H9 (cell line): ENCODE measurements around the gene AGBL4. TPM values are rescaled to one million over a fixed set of nuclear protein-coding genes. Genes with fewer than 3 reads are reported as not detected.

Source experiments
- DNase-seq: peaks from one replicate; pipeline ENCODE4 v3.0.0-alpha.2; 2017
- H2AFZ ChIP-seq: one replicate; pipeline ENCODE4 v1.6.1; 2013; ENCODE audit warnings: mild to moderate bottlenecking, low read length, control low read depth, moderate library complexity
- H2AK5ac ChIP-seq: 2 replicates; pipeline ENCODE4 v1.6.1; 2013; ENCODE audit warnings: low read length, control low read depth, mixed read lengths; ENCODE audit not compliant: insufficient read length
- H2BK120ac ChIP-seq: one replicate; pipeline ENCODE4 v1.6.1; 2013; ENCODE audit warnings: low read depth, mild to moderate bottlenecking, low read length, control low read depth, inconsistent platforms; ENCODE audit not compliant: poor library complexity, severe bottlenecking
- H2BK12ac ChIP-seq: 2 replicates; pipeline ENCODE4 v1.6.1; 2013; ENCODE audit warnings: low read length, control low read depth, mixed read lengths, low read depth; ENCODE audit not compliant: insufficient read length
- H2BK15ac ChIP-seq: 2 replicates; pipeline ENCODE4 v1.6.1; 2013; ENCODE audit warnings: low read depth, low read length, control low read depth
- H2BK20ac ChIP-seq: one replicate; pipeline ENCODE4 v1.6.1; 2013; ENCODE audit warnings: low read depth, mild to moderate bottlenecking, low read length, control low read depth, inconsistent platforms; ENCODE audit not compliant: poor library complexity, severe bottlenecking
- H2BK5ac ChIP-seq: 2 replicates; pipeline ENCODE4 v1.6.1; 2013; ENCODE audit warnings: low read length, control low read depth, mixed read lengths; ENCODE audit not compliant: insufficient read length
- H3K14ac ChIP-seq: 2 replicates; pipeline ENCODE4 v1.6.1; 2013; ENCODE audit warnings: low read length, control low read depth; ENCODE audit not compliant: insufficient read depth
- H3K18ac ChIP-seq: 2 replicates; pipeline ENCODE4 v1.6.1; 2013; ENCODE audit warnings: low read depth, mild to moderate bottlenecking, mixed read lengths, low read length, control low read depth; ENCODE audit not compliant: insufficient read length
- H3K23ac ChIP-seq: 2 replicates; pipeline ENCODE4 v1.6.1; 2013; ENCODE audit warnings: low read length, control low read depth, mixed read lengths, low read depth; ENCODE audit not compliant: insufficient read length
- H3K23me2 ChIP-seq: 2 replicates; pipeline ENCODE4 v1.6.1; 2013; ENCODE audit warnings: low read depth, mild to moderate bottlenecking, mixed read lengths, low read length, control low read depth; ENCODE audit not compliant: insufficient read length, poor library complexity, severe bottlenecking
- H3K27ac ChIP-seq: 2 replicates; pipeline ENCODE4 v1.5.1; 2013; ENCODE audit warnings: low read length, control low read depth, mixed read lengths, low read depth; ENCODE audit not compliant: insufficient read length
- H3K27me3 ChIP-seq: 2 replicates; pipeline ENCODE4 v1.6.1; 2013; ENCODE audit warnings: low read length, control low read depth, inconsistent platforms; ENCODE audit not compliant: insufficient read depth
- H3K4ac ChIP-seq: 2 replicates; pipeline ENCODE4 v1.6.1; 2013; ENCODE audit warnings: low read depth, mild to moderate bottlenecking, control low read depth, inconsistent platforms, low read length, moderate library complexity
- H3K4me1 ChIP-seq: 2 replicates; pipeline ENCODE4 v1.6.1; 2013; ENCODE audit warnings: low read length, control low read depth, inconsistent platforms; ENCODE audit not compliant: insufficient read depth
- H3K4me2 ChIP-seq: 2 replicates; pipeline ENCODE4 v1.6.1; 2013; ENCODE audit warnings: low read length, control low read depth, mixed read lengths; ENCODE audit not compliant: insufficient read length, insufficient read depth
- H3K56ac ChIP-seq: 2 replicates; pipeline ENCODE4 v1.6.1; 2013; ENCODE audit warnings: low read depth, mild to moderate bottlenecking, mixed read lengths, low read length, control low read depth; ENCODE audit not compliant: insufficient read length
- H3K79me1 ChIP-seq: 2 replicates; pipeline ENCODE4 v1.6.1; 2013; ENCODE audit warnings: low read depth, mild to moderate bottlenecking, moderate library complexity, low read length, control low read depth, inconsistent platforms; ENCODE audit not compliant: insufficient read depth, poor library complexity, severe bottlenecking
- H3K79me2 ChIP-seq: 2 replicates; pipeline ENCODE4 v1.6.1; 2013; ENCODE audit warnings: low read length, control low read depth, inconsistent platforms; ENCODE audit not compliant: insufficient read depth
- H3K9ac ChIP-seq: 2 replicates; pipeline ENCODE4 v1.6.1; 2013; ENCODE audit warnings: low read length, control low read depth, mixed read lengths; ENCODE audit not compliant: insufficient read length; ENCODE audit errors: extremely low read depth
- H3K9me3 ChIP-seq: one replicate; pipeline ENCODE4 v1.6.1; 2013; ENCODE audit warnings: low read depth, low read length, inconsistent platforms; ENCODE audit not compliant: control insufficient read depth
- H3T11ph ChIP-seq: one replicate; pipeline ENCODE4 v1.6.1; 2013; ENCODE audit warnings: mild to moderate bottlenecking, low read length, control low read depth, inconsistent platforms
- H4K20me1 ChIP-seq: one replicate; pipeline ENCODE4 v1.6.1; 2013; ENCODE audit not compliant: control insufficient read depth, insufficient read length, insufficient read depth
- H4K5ac ChIP-seq: 2 replicates; pipeline ENCODE4 v1.6.1; 2013; ENCODE audit warnings: low read depth, mild to moderate bottlenecking, mixed read lengths, low read length, control low read depth; ENCODE audit not compliant: insufficient read length
- H4K8ac ChIP-seq: replicated peaks from 2 replicates; pipeline ENCODE4 v1.6.1; 2013; ENCODE audit warnings: low read length, control low read depth, mixed read lengths, low read depth; ENCODE audit not compliant: insufficient read length
- H4K91ac ChIP-seq: 2 replicates; pipeline ENCODE4 v1.6.1; 2013; ENCODE audit warnings: low read depth, mild to moderate bottlenecking, moderate library complexity, mixed read lengths, low read length, control low read depth; ENCODE audit not compliant: insufficient read length
- H3K27ac Mint-ChIP-seq, 3 experiments: 2 replicates in 2 of 3; 3 replicates in 1 of 3; pipeline ENCODE4 v1.8.0; 2020 to 2021; ENCODE audit warnings: mixed read lengths in 3 of 3, mild to moderate bottlenecking in 1 of 3, moderate library complexity in 1 of 3
- H3K27me3 Mint-ChIP-seq: 2 replicates; pipeline ENCODE4 v1.8.0; 2021; ENCODE audit warnings: low read depth, mild to moderate bottlenecking, moderate library complexity, mixed read lengths
- H3K36me3 Mint-ChIP-seq, 3 experiments: 2 replicates in 2 of 3; 3 replicates in 1 of 3; pipeline ENCODE4 v1.8.0; 2020 to 2021; ENCODE audit warnings: low read depth in 3 of 3, mixed read lengths in 3 of 3; ENCODE audit not compliant: insufficient read depth in 1 of 3
- H3K4me1 Mint-ChIP-seq, 2 experiments: 2 replicates each; pipeline ENCODE4 v1.8.0; 2020; ENCODE audit warnings: mixed read lengths in 2 of 2
- H3K4me3 Mint-ChIP-seq, 2 experiments: 2 replicates in 1 of 2; 3 replicates in 1 of 2; pipeline ENCODE4 v1.8.0; 2020 to 2021; ENCODE audit warnings: mild to moderate bottlenecking in 2 of 2, mixed read lengths in 2 of 2, moderate library complexity in 1 of 2
- H3K9me3 Mint-ChIP-seq, 2 experiments: 2 replicates in 1 of 2; 3 replicates in 1 of 2; pipeline ENCODE4 v1.8.0; 2020; ENCODE audit warnings: mild to moderate bottlenecking in 2 of 2, mixed read lengths in 2 of 2, moderate library complexity in 1 of 2
- total RNA-seq: library from RNA; stranded (reverse); gene quantifications from 2 replicates; pipeline ENCODE4 v1.2.1, GENCODE V29; 2021
- TF ChIP-seq, protein P1 (sequence below): fragments of 200-600 bp; sonication (generic); conservative IDR thresholded peaks from 3 replicates; pipeline ENCODE4 v1.8.0; 2021; ENCODE audit warnings: antibody characterized with exemption, mild to moderate bottlenecking

AGBL4 gene
- total RNA-seq, 1 experiment from 2014 or later: not detected

DNA sequence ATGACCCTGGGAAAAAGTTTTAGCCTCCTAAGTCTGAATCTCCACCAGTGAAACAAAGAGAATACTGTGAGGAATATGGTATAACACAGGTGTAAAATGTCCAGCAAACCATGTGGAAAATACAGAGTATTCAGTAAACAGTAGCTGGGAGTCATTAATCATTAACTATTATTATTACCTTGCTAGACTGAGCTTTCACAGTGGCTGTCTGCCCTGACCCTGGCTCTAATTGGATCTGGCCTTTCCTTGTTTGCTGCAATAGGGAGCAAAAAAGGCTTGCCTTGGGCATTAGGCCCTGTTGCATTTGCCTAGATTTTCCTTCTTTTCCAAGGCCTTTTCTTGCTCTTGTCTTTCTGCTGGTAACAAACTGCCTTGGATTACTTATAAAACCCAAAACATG, 1068.0 kb downstream of the AGBL4 start:
- no peaks in the 10 kb centered on the region for H3K79me2 ChIP-seq
- H2BK5ac ChIP-seq: no peak overlapping the region
- H4K8ac ChIP-seq: no peak overlapping the region
- no peak overlapping the region for H3K4me3 Mint-ChIP-seq
- no peaks in the 10 kb centered on the region for H4K20me1 ChIP-seq
- no peak overlapping the region for H2BK12ac ChIP-seq
- H3K36me3 Mint-ChIP-seq: peaks cover 0 to 33% (median 6%) of the 10 kb centered on the region in 3 experiments; a peak in 4 of 7 replicates
- peaks cover 75 to 85% of the 10 kb centered on the region in 2 experiments for H3K9me3 Mint-ChIP-seq
- no peak overlapping the region for H3K23ac ChIP-seq
- H2BK15ac ChIP-seq: no peak overlapping the region
- no peaks in the 10 kb centered on the region for H3K4me1 Mint-ChIP-seq
- peaks cover 1% of the 10 kb centered on the region; the same call in 1 of the 2 replicates for H3K27me3 Mint-ChIP-seq
- no peaks in the 10 kb centered on the region for H3K79me1 ChIP-seq
- H3K27ac Mint-ChIP-seq: no peak overlapping the region
- no peaks in the 10 kb centered on the region for H3K4me1 ChIP-seq
- no peak overlapping the region for H3K9ac ChIP-seq
- H3K4me2 ChIP-seq: no peak overlapping the region
- H4K91ac ChIP-seq: no peak overlapping the region
- no peaks in the 10 kb centered on the region for H3K27me3 ChIP-seq
- TF ChIP-seq, protein P1, sequence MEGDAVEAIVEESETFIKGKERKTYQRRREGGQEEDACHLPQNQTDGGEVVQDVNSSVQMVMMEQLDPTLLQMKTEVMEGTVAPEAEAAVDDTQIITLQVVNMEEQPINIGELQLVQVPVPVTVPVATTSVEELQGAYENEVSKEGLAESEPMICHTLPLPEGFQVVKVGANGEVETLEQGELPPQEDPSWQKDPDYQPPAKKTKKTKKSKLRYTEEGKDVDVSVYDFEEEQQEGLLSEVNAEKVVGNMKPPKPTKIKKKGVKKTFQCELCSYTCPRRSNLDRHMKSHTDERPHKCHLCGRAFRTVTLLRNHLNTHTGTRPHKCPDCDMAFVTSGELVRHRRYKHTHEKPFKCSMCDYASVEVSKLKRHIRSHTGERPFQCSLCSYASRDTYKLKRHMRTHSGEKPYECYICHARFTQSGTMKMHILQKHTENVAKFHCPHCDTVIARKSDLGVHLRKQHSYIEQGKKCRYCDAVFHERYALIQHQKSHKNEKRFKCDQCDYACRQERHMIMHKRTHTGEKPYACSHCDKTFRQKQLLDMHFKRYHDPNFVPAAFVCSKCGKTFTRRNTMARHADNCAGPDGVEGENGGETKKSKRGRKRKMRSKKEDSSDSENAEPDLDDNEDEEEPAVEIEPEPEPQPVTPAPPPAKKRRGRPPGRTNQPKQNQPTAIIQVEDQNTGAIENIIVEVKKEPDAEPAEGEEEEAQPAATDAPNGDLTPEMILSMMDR: no peak
- no peak overlapping the region for H2AK5ac ChIP-seq
- H2BK120ac ChIP-seq: no peak overlapping the region
- no peak overlapping the region for H2BK20ac ChIP-seq
- no peak for DNase-seq
- H3K14ac ChIP-seq: no peak overlapping the region
- no peak overlapping the region for H4K5ac ChIP-seq
- no peak overlapping the region for H3K4ac ChIP-seq
- peaks cover 20% of the 10 kb centered on the region for H3K9me3 ChIP-seq
- no peak overlapping the region for H3T11ph ChIP-seq
- no peak overlapping the region for H2AFZ ChIP-seq
- H3K18ac ChIP-seq: no peak overlapping the region
- H3K23me2 ChIP-seq: no peaks in the 10 kb centered on the region
- no peak overlapping the region for H3K56ac ChIP-seq
- H3K27ac ChIP-seq: no peak overlapping the region
